Stimulated activated CD4-positive, alpha-beta T cell treated with anti-CD3 and anti-CD28 coated beads, Interleukin-1b, Interleukin-23, amount 100 ng/mL, for 24 hours (primary cell): ENCODE measurements around the gene BTBD16.

ENCODE experiments used
- DNase-seq, 4 experiments: peaks; one replicate each; pipeline ENCODE4 v3.0.0-alpha.2; 2020; ENCODE audit warnings: low read depth in 4 of 4, low spot score in 1 of 4

BTBD16 gene

GRCh38 chr10:122271076-122271475, at the start of gene BTBD16:
BTBD16 (plus strand) TSS chr10:122271296; CDS start chr10:122275082, 3,786 bp downstream.
- DNase-seq: no peak

- DNase-seq: no peak
Observed at GRCh38 chr10:122221958-122222357, 49.1 kb upstream of the BTBD16 start.

- no peak for DNase-seq
Observed at GRCh38 chr10:122222638-122223037, 48.5 kb upstream of the BTBD16 start.

GRCh38 chr10:122224159-122224558, 46.9 kb upstream of the BTBD16 start:
- DNase-seq: no peak

- no peak for DNase-seq
Observed at GRCh38 chr10:122225330-122225729, 45.8 kb upstream of the BTBD16 start.

- DNase-seq: no peak
Observed at GRCh38 chr10:122227754-122228153, 43.3 kb upstream of the BTBD16 start.

GRCh38 chr10:122229666-122230065, 41.4 kb upstream of the BTBD16 start:
- no peak for DNase-seq

- no peak for DNase-seq
Observed at GRCh38 chr10:122230222-122230621, 40.9 kb upstream of the BTBD16 start.

- DNase-seq: no peak
Observed at GRCh38 chr10:122232769-122233168, 38.3 kb upstream of the BTBD16 start.

GRCh38 chr10:122233857-122234348, 37.2 kb upstream of the BTBD16 start:
- no peak for DNase-seq

- no peak for DNase-seq
Observed at GRCh38 chr10:122234416-122234815, 36.7 kb upstream of the BTBD16 start.

- no peak for DNase-seq
Observed at GRCh38 chr10:122236690-122237306, 34.3 kb upstream of the BTBD16 start.

GRCh38 chr10:122237331-122237990, 33.6 kb upstream of the BTBD16 start:
- no peak for DNase-seq

GRCh38 chr10:122239578-122240257, 31.4 kb upstream of the BTBD16 start:
- no peak for DNase-seq

- DNase-seq: no peak
Observed at GRCh38 chr10:122240401-122240800, 30.7 kb upstream of the BTBD16 start.

- no peak for DNase-seq
Observed at GRCh38 chr10:122241836-122242235, 29.3 kb upstream of the BTBD16 start.

GRCh38 chr10:122243550-122243949, 27.5 kb upstream of the BTBD16 start:
- DNase-seq: no peak

GRCh38 chr10:122244001-122244975, 26.8 kb upstream of the BTBD16 start:
- no peak for DNase-seq

GRCh38 chr10:122245136-122245535, 26.0 kb upstream of the BTBD16 start:
- no peak for DNase-seq

- DNase-seq: no peak
Observed at GRCh38 chr10:122245897-122246296, 25.2 kb upstream of the BTBD16 start.
